NCI-H1694 (cell line): Measurements from ENCODE around the gene IL16.
A peak's percentile ranks its signal among the peaks of the same experiment; 100 is the strongest.

Experiments
- DNase-seq: peaks from one replicate; lab custom pipeline; 2025; lab: John Stamatoyannopoulos, UW

Gene IL16

GRCh38 chr15:81174792-81175327 is 21.8 kb upstream of the IL16 start:
- DNase-seq, result no peak

DNA sequence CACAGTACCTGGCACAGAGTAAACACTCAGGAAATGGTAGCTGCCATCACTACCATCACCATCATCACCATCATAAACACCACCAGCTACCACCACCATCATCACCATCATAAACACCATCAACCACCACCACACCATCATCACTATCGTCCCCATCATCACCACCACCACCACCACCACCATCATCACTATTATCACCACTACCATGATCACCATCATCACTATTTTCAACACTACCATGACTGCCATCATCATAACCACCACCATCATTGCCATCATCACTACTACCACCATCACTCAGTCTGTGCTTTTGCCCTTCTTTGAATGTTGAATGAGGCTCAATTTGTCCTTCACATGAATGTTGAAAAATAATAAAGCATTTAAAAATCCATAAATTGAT is 21.2 kb upstream of the IL16 start:
- no peak for DNase-seq

DNA sequence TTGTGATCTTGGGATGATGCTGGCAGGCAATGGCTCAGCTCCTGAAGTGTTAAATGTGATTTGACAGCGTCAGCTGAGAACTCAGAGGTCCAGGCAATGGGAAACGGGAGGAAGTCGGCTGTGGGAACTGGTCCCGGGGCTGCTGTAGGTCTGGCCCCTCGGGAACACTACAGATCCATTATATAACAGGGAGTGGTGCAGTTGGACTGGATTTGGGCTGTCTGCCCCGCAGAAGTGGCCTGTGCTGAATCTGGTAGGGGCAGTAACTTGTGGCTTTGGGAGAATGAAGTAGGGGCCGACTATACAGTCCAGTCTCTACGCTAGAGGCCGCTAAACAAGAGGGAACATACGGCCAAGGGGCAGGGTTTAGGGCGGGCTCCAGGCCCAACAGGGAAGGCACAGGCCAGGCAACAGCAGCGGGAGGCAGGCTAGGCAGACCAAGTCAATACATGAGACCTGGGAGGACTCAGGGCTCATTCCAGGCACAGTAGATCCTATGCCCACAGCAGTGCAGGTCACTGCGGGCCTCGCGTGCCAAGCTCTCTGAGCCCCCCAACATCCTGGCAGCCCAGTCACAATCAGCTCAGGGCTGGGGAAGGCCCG is 20.3 kb upstream of the IL16 start:
- DNase-seq, result no peak

DNA sequence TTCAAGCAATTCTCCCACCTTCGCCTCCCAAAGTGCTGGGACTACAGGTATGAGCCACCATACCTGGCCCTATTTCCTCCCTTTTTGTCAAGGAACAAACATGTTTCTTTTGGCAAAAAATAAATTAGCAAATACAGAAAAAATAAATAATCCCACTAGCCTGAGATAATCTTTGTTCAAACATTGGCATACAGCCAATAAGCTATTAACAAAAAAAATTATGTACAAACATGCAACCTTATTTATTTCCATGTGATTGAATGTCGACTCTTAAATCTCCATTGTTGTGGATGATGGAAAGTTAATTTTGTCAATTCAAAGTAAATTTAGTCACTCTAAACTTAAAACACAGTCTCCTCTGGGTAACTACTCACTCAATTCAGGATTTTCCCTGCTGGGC is 18.3 kb upstream of the IL16 start:
- DNase-seq, result no peak

GRCh38 chr15:81181220-81181619 is 15.5 kb upstream of the IL16 start:
- DNase-seq, result no peak

- no peak for DNase-seq
Measured at GRCh38 chr15:81182031-81182755, 14.5 kb upstream of the IL16 start.

DNA sequence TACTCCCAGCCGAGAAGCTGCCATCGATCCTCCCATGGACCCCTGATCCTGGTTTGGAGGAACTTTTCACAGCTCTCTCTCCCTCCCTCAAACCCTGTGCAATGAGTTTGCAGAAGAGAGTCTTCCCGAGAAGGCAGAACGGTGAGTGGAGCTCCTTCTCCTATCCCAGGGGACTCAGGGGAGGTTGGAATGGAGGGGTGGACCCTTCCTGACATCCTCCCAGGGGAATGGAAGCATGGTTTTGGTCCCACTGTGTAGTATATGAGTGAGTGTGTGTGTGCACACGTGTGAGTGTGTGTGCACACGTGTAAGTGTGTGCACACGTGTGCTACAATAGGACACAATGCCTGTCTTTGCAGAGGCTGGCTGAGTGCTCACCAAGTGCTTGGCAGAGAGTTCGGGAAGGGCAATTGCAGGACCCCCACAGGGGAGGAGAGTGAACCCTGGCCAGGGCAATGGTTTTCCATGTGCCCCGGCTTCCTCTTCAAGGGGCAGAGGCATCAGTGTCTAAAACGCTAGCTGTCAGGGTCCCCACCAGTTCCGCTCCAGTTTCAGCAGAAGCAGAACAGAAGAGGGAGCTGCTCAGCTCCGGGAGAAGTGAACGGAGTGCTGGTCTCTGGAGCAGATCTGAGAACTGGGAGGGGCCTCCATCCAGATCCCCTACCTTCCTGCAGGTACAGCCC is 13.8 kb upstream of the IL16 start:
- DNase-seq, result no peak

DNA sequence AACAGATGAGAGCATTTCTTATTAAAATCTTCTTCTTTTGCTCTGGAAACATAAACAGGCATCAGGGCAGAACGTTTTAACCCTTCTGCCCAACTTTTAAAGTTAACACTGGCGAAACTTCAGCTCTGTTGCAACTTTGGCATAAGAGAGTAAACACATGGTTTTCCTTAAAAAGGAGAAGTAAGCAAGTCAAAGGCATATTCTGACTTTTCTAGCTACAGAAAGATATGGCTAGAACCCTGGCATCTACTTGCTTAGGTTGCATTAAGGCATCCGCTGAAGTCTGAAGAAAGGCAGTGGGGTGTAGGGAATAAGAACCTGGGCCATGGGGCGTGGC is 13.3 kb upstream of the IL16 start:
- DNase-seq, result no peak

DNA sequence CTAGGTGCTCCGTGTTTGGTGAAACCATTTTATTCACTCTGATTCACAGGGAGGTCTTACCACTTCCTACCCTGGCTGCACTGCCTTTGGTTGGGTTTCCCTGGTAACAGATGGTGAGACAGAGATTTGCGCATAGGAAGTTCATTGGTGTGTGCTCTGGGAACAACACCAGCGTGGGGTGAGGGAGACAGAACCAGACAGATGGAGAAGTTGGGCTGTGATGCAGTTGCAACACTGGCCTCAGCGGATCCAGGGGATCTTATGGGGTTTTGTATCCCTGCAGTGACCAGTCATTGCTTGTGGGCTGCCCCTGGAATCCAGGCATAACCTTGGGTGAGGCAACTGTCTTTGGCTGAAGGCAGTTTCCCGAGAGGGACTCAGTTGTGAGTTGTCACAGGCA is 12.5 kb upstream of the IL16 start:
- DNase-seq, result peak; percentile 38

DNA sequence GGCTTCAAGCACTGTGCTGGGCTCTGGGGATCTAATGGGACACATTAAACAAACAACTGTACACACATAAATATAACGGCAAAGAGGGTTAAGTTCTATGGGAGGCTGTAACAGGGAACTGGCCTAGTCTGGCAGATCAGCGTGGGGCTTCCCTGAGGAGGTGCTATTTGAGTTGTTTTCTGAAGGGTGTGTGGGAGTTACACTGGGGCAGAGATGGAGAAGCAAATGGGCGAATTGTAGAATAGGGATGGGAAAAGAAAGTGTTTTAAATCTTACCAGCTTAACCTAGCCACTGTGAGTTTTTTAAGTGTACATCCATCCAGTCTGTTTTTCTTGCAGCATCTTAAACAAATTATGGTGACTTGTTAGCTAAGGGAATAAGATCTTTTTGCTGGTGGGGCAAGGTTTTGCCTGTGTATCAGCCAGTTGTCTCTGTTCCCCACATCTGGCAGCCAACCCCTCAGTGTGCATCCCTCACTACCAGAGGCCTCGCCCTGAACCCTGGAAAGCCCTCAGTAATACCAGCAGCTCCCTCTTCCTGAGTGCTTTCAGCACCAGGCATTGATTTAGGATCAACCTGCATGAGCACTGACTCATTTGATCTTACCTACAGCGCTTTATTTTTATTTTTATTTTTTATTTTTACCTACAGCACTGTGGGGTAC is 10.9 kb upstream of the IL16 start:
- no peak for DNase-seq

GRCh38 chr15:81188354-81188753 is 8.3 kb upstream of the IL16 start:
- no peak for DNase-seq

- DNase-seq, result no peak
Measured at GRCh38 chr15:81189583-81190283, 6.9 kb upstream of the IL16 start.

- no peak for DNase-seq
Measured at GRCh38 chr15:81190922-81191507, 5.7 kb upstream of the IL16 start.

DNA sequence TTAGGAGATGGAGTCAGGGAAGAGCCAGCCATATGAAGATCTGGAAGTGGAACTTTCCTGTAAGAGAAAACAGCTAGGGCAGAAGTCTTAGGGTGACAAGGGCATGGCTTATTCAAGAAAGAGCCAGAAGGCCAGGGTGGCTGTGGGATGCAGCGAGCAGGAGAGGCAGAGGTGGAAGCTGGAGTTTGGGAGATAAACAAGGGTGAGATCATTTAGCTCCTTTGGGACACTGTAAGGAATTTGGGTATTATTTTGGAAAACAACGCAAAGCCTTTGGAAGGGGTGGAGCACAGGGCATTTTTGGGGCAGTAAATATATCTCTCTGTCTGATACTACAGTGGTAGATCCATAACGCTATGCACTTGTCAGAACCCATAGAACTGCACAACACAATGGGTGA is 5.0 kb upstream of the IL16 start:
- no peak for DNase-seq

DNA sequence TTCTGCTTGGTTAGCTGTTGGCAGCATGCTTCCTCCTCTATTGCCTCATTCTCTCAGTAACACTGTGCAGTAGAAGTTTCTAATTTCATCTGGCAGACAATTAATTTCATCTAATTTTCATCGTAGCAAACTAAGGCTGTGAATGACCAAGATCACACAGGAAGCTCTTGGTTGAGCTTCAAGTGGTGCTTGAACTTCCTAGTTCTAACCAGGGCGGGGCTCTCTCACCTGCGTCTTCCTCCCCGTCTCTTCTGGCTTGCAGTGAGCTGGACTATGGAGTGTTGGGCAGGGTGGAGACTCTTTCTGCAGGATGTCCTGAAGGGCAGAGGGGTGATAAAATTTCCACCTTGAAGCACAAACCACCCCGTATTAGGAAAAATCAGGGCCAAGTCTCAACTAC is 2.0 kb upstream of the IL16 start:
- no peak for DNase-seq

DNA sequence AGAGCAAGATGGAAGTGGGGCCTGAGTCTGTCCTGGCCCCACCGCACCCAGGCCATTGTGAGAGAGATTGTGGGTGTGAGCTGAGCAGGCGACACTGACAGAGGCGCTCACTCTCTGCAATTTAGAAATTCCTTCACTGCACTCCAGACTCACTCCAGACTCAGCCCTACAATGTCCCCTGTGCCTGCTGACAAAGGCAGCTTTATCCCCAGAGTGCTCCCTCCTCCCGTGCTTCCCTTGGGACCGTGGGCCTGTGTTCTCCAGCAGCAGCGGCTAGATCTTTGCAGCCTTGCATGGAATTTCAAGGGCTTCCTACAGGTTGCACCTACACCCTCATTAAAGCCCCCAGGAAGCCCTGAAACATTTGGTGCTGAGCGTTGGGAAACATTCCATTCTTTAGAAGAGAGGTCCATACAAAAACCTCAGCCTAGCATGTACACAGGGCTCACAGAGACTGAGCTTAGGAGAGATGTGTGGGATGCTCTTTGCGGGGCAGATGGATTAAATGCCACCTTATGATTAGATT is 1.3 kb upstream of the IL16 start:
- DNase-seq, result no peak

- no peak for DNase-seq
Measured at GRCh38 chr15:81197255-81197630, 564 bp downstream of the IL16 start.

- DNase-seq, result no peak
Measured at GRCh38 chr15:81197688-81198281, 1.1 kb downstream of the IL16 start.

DNA sequence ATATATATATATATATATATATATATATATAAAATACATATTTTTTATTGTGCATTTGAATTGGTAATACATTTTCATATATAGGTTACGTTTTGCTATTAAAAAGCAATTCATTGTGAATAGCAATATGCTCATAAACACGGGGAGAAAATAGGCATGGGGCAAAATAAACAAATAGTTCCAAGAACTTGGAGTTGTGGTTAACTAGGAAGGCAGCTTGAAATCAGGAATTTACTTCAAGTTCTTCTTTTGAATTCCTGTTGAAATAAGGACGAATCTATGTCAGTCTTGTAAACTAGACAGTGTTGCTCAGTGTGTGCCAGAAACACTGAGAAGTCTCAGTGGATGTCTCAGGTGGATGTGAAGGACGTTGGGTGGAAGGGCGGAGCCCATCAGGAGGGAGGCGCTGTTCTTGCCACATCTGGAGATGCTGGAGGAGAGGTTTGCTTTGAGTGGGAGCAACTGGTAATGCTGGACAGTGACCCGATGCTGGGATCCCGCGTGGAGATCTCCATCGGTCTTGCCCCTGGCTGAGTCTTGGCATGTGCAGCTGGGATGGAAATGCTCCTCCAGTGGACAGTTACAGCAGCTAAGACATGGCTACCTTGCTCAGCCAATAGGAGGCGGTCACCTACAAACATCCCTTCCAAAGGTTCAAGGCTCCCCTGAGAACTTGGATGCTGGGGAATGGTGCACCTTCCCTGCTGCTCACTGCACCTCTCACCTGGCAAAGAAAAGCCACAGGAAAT is 2.5 kb downstream of the IL16 start:
- DNase-seq, result no peak

DNA sequence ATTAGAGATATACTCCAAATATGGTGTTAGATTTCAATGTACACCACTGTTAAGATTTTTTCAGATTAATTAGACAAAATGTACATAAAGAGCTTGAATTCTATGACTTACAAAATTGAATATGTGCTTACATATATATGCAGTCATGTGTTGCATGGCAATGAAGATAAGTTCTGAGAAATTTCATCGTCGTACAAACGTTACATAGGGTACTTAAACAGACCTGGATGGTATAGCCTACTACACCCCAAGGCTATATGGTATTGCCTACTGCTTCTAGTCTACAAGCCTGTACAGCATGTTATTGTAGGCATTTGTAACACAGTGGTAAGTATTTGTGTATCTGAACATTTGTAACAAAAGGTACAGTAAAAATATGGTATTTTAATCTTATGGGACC is 9.3 kb downstream of the IL16 start:
- no peak for DNase-seq
